ENCODE measurements around the gene ABLIM3.
A peak's percentile ranks its signal among the peaks of the same experiment; 100 is the strongest.
"Not testable (repeated sequence)": the region's sequence is repeated elsewhere in the genome, so short reads cannot be mapped to it uniquely, and the experiment has no call there.

ABLIM3 gene

DNA sequence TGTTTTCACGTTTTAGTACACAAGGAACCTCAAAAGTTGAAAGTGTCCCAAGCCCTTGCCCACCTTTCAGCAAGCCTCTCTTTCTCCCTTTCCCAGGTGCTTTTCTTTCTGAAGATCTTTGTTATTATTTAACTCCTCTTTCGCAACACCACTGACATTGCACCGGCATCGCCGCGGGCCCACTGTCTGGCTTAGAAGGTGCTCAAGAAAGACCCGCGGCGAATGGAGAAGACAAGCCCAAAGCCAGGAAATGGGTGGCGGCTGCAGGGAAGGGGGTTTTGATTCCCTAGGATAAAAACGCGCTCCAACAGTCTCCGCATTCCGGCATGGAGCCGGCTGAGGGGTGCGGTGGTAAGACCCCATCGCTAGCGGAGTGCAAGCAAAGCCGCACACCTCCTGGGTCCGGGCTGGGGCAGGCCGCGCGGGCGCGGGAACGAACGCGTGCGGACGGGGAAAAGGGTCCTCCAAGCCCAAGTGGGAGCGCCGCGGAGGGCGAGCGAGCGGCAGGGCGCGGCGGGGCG is 130.0 kb downstream of the ABLIM3 start:
- Histone ChIP-seq H3K27ac (ENCODE audit: low read depth, low read length) (peak overlapping the region; percentile 58), H3K36me3 (ENCODE audit: control insufficient read depth in 5 of 5, insufficient read depth in 5 of 5, low read length in 5 of 5) (peaks cover 0 to 6% (median 0%) of the 10 kb centered on the region in 5 donors), H3K9me3 (ENCODE audit: control insufficient read depth in 5 of 5, low read length in 5 of 5) (peaks cover 3 to 17% (median 12%) of the 10 kb centered on the region in 5 donors), H3K27me3 (ENCODE audit: control insufficient read depth in 5 of 5, insufficient read depth in 4 of 5, low read length in 5 of 5) (no peaks in the 10 kb centered on the region), H3K4me3 (ENCODE audit: low read depth in 1 of 5, low read length in 5 of 5) (peak overlapping the region; percentile 56 to 86 (median 78)), H3K9ac (ENCODE audit: low read length in 5 of 5) (peak overlapping the region in 1 of 5 donors; percentile 12), H3K4me1 (ENCODE audit: control insufficient read depth in 5 of 5, insufficient read depth in 5 of 5, low read length in 5 of 5) (peaks cover 0 to 29% (median 26%) of the 10 kb centered on the region in 5 donors)

DNA sequence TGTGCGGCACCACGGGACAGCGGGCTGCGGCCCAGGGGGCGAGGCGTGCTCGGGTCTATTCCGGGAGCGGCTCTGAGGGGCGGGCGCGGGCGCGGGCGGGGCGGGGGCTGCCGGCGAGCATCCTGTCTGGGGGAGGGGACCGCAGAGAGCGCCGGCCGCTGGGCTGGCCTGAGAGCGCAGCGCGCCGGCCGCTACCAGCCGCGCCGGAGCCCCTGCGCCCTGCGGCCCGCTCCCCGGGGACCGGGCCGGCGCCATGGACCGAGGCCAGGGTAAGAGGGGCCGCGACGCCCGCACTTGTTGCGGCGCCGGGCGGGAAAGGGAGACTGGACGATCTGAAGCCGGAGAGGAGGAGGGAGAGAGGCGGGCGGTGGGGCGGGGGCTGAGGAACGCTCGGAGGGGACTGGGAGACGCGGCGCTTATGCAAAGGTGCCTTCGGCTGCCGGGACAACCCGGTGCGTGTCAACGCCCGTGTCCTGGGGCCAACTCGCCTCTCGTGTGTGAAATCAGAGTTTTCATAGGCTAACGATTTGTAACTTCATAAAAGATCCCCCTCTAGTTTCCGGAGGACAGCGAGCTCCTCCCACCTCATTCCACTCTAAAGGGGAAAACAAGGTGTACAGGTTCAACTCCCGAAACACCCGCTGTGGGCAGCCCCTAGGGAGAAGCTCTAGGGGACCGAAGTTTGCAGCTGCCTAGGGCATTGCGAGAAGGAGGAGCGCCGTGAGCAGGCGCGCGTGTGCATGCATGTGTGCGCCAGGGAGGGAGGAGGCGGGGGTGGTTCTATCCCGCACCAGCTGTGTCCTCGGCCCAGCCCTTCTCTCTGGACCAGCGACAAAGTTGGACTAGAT is 130.6 kb downstream of the ABLIM3 start, which contains the start of gene AFAP1L1:
AFAP1L1 (plus strand) TSS at position 144 of the 848 bp plus-strand sequence; CDS start at position 254, 110 bp downstream.
- no peaks in the 10 kb centered on the region for H3K27me3 ChIP-seq (ENCODE audit: control insufficient read depth in 5 of 5, insufficient read depth in 4 of 5, low read length in 5 of 5)
- peaks cover 0 to 30% (median 27%) of the 10 kb centered on the region in 5 donors for H3K4me1 ChIP-seq (ENCODE audit: control insufficient read depth in 5 of 5, insufficient read depth in 5 of 5, low read length in 5 of 5)
- H3K9me3 ChIP-seq (ENCODE audit: control insufficient read depth in 5 of 5, low read length in 5 of 5) = peaks cover 3 to 17% (median 12%) of the 10 kb centered on the region in 5 donors
- peak within 1 kb of the TSS in 4 of 5 donors; percentile 60 to 64 (median 62) for H3K9ac ChIP-seq (ENCODE audit: low read length in 5 of 5)
- H3K27ac ChIP-seq (ENCODE audit: low read depth, low read length) = peak within 1 kb of the TSS; percentile 74
- H3K36me3 ChIP-seq (ENCODE audit: control insufficient read depth in 5 of 5, insufficient read depth in 5 of 5, low read length in 5 of 5) = peaks cover 0 to 6% (median 0%) of the 10 kb centered on the region in 5 donors
- H3K4me3 ChIP-seq (ENCODE audit: low read depth in 1 of 5, low read length in 5 of 5) = peak within 1 kb of the TSS; percentile 77 to 86 (median 81)

DNA sequence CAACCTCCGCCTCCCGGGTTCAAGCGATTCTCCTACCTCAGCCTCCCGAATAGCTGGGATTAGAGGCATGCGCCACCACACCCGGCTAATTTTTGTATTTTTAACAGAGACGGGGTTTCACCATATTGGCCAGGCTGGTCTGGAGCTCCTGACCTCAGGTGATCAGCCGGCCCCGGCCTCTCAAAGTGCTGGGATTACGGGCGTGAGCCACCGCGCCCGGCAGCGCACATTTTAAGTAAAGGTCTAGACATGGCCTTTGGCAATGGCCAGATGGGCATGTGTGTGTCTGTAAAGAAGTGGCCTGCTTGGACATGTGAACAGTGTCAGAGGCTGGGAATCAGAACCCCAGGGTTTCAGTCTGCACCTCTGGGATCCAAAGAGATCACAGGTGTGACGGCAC is 131.5 kb downstream of the ABLIM3 start:
- not testable (repeated sequence) for H3K27me3 ChIP-seq (ENCODE audit: control insufficient read depth in 5 of 5, insufficient read depth in 4 of 5, low read length in 5 of 5); H3K36me3 ChIP-seq (ENCODE audit: control insufficient read depth in 5 of 5, insufficient read depth in 5 of 5, low read length in 5 of 5)
- H3K4me1 ChIP-seq (ENCODE audit: control insufficient read depth in 5 of 5, insufficient read depth in 5 of 5, low read length in 5 of 5) = peaks cover 0 to 38% (median 32%) of the 10 kb centered on the region in 5 donors
- peak overlapping the region; percentile 74 for H3K27ac ChIP-seq (ENCODE audit: low read depth, low read length)
- H3K9ac ChIP-seq (ENCODE audit: low read length in 5 of 5) = peak overlapping the region in 4 of 5 donors; percentile 21 to 64 (median 62)
- peak overlapping the region; percentile 77 to 86 (median 81) for H3K4me3 ChIP-seq (ENCODE audit: low read depth in 1 of 5, low read length in 5 of 5)
- peaks cover 3 to 15% (median 9%) of the 10 kb centered on the region in 5 donors for H3K9me3 ChIP-seq (ENCODE audit: control insufficient read depth in 5 of 5, low read length in 5 of 5)

DNA sequence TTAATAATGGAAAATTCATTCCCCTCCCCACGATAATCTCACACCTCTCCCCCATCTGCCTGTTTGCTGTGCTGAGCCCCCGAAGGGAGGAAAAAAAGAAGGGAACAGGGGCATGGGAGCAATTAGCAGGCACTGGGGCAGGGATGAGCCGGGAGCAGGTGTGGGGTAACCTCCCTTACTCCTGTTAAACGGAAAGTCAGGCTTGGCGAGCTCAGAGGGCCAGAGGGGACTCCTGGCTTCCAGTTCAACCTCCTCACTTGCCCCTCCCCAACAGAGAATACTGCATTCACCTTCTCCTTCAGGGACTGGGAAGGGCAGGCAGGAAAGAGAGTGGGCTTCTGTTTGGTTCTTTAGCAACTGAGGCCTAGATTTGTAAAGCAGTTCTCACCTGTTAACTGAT is 131.9 kb downstream of the ABLIM3 start:
- peak overlapping the region; percentile 74 for H3K27ac ChIP-seq (ENCODE audit: low read depth, low read length)
- peaks cover 2 to 42% (median 36%) of the 10 kb centered on the region in 5 donors for H3K4me1 ChIP-seq (ENCODE audit: control insufficient read depth in 5 of 5, insufficient read depth in 5 of 5, low read length in 5 of 5)
- no peaks in the 10 kb centered on the region for H3K27me3 ChIP-seq (ENCODE audit: control insufficient read depth in 5 of 5, insufficient read depth in 4 of 5, low read length in 5 of 5)
- H3K9me3 ChIP-seq (ENCODE audit: control insufficient read depth in 5 of 5, low read length in 5 of 5) = peaks cover 3 to 10% (median 4%) of the 10 kb centered on the region in 5 donors
- peak overlapping the region; percentile 46 to 86 (median 78) for H3K4me3 ChIP-seq (ENCODE audit: low read depth in 1 of 5, low read length in 5 of 5)
- H3K36me3 ChIP-seq (ENCODE audit: control insufficient read depth in 5 of 5, insufficient read depth in 5 of 5, low read length in 5 of 5) = peaks cover 0 to 8% (median 0%) of the 10 kb centered on the region in 5 donors
- H3K9ac ChIP-seq (ENCODE audit: low read length in 5 of 5) = peak overlapping the region; percentile 16 to 64 (median 43)

DNA sequence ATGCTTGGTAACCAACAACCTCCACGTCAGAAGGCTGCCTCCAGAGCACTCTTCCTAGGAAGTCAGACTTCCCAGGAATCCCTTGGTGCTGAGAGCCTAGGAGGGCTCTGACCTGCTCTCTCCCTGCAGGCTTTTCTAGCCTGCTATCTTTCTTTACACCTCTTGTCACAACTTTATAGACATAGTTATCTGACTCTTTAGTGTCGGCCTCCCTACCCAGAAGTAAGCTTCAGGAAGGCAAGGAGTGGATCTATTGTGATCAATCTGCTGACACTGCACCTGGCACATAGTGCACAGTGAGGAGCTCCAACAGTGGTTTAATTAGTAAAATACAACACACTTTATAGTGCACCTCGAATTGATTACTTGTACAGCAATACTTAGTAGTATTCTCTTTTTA is 132.7 kb downstream of the ABLIM3 start:
- peaks cover 2 to 49% (median 44%) of the 10 kb centered on the region in 5 donors for H3K4me1 ChIP-seq (ENCODE audit: control insufficient read depth in 5 of 5, insufficient read depth in 5 of 5, low read length in 5 of 5)
- H3K4me3 ChIP-seq (ENCODE audit: low read depth in 1 of 5, low read length in 5 of 5) = peak overlapping the region in 1 of 5 donors; percentile 77
- peaks cover 0 to 3% (median 0%) of the 10 kb centered on the region in 5 donors for H3K9me3 ChIP-seq (ENCODE audit: control insufficient read depth in 5 of 5, low read length in 5 of 5)
- H3K36me3 ChIP-seq (ENCODE audit: control insufficient read depth in 5 of 5, insufficient read depth in 5 of 5, low read length in 5 of 5) = peaks cover 0 to 8% (median 0%) of the 10 kb centered on the region in 5 donors
- H3K27me3 ChIP-seq (ENCODE audit: control insufficient read depth in 5 of 5, insufficient read depth in 4 of 5, low read length in 5 of 5) = no peaks in the 10 kb centered on the region
- H3K27ac ChIP-seq (ENCODE audit: low read depth, low read length) = peak overlapping the region; percentile 74
- no peak overlapping the region for H3K9ac ChIP-seq (ENCODE audit: low read length in 5 of 5)

DNA sequence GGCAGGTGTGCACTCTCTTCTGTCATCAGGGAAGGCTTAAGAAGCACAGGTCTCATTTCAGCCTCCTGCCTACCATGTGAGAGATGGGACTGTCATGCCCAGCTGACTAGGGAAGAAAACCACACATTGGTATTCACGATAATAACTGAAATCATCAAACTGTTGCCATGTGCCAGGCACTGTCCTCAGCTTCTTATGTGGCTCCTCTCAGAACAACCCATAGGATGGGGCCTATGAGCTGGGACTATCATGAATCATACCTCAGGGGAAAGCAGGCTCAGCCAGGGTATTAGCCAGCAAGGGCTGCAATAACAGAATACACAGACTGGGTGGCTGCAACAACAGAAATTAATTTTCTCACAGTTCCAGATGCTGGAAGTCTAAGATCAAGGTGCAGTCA is 133.6 kb downstream of the ABLIM3 start:
- H3K4me3 ChIP-seq (ENCODE audit: low read depth in 1 of 5, low read length in 5 of 5) = no peak overlapping the region
- no peaks in the 10 kb centered on the region for H3K9me3 ChIP-seq (ENCODE audit: control insufficient read depth in 5 of 5, low read length in 5 of 5)
- peaks cover 0 to 8% (median 0%) of the 10 kb centered on the region in 5 donors for H3K36me3 ChIP-seq (ENCODE audit: control insufficient read depth in 5 of 5, insufficient read depth in 5 of 5, low read length in 5 of 5)
- H3K9ac ChIP-seq (ENCODE audit: low read length in 5 of 5) = no peak overlapping the region
- no peaks in the 10 kb centered on the region for H3K27me3 ChIP-seq (ENCODE audit: control insufficient read depth in 5 of 5, insufficient read depth in 4 of 5, low read length in 5 of 5)
- peaks cover 2 to 59% (median 53%) of the 10 kb centered on the region in 5 donors for H3K4me1 ChIP-seq (ENCODE audit: control insufficient read depth in 5 of 5, insufficient read depth in 5 of 5, low read length in 5 of 5)
- H3K27ac ChIP-seq (ENCODE audit: low read depth, low read length) = no peak overlapping the region

DNA sequence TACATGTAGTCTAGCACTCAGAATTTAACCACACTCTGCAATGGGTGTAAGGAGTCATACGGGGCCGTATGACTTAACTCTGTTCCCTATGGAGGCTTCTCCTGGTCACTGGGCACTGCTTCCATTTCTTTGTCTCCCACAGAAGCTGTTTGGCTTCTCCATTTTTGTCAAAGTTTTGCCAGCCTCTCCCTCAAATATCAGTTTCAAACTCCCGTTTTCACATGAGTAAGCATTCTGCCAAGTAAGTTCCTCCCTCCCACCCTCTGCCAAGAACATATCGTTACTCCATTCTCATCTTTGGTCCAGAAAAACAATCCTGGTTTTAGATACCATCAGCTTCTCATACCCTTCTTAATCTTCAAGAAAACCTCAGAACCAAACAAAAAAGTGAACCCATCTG is 136.5 kb downstream of the ABLIM3 start:
- peaks cover 0 to 8% (median 0%) of the 10 kb centered on the region in 5 donors for H3K36me3 ChIP-seq (ENCODE audit: control insufficient read depth in 5 of 5, insufficient read depth in 5 of 5, low read length in 5 of 5)
- no peak overlapping the region for H3K4me3 ChIP-seq (ENCODE audit: low read depth in 1 of 5, low read length in 5 of 5)
- no peak overlapping the region for H3K27ac ChIP-seq (ENCODE audit: low read depth, low read length)
- peaks cover 4 to 75% (median 52%) of the 10 kb centered on the region in 5 donors for H3K4me1 ChIP-seq (ENCODE audit: control insufficient read depth in 5 of 5, insufficient read depth in 5 of 5, low read length in 5 of 5)
- H3K9me3 ChIP-seq (ENCODE audit: control insufficient read depth in 5 of 5, low read length in 5 of 5) = no peaks in the 10 kb centered on the region
- no peak overlapping the region for H3K9ac ChIP-seq (ENCODE audit: low read length in 5 of 5)
- H3K27me3 ChIP-seq (ENCODE audit: control insufficient read depth in 5 of 5, insufficient read depth in 4 of 5, low read length in 5 of 5) = no peaks in the 10 kb centered on the region

DNA sequence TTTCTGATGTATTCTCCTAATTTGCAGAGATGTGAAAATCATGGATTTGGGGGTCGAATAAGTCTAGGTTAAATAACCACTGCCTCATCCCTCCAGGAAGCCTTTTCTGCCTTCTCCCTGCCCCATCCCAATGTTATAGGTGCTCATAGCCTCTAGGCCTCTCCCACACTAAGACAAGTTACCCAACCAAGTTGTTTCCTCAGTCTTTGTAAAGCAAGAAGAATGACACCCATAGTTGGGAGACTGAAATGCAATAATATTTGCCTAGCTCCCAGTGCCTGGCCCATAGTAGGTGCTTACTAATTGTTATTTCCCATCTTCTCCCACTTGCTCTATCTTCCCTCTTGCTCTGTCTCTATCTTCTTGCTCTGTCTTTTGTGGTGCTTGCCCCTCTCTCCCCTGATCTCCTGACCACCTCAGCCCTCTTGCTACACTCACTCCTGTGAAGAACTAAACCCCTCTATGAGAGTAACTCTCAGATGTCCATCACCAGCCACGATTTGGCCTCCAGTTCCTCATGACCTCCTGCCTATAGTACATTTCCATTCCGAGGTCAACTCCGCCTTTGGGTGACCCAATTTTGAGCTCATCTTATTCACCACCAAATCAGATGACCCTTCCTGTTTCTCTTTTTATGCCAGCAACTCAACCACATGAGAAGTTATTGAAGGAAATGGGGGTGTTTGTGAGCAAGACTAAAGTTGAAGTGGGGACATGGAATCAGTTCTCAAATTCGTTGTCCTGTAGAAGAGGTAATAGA is 137.3 kb downstream of the ABLIM3 start:
- Histone ChIP-seq H3K4me3 (ENCODE audit: low read depth in 1 of 5, low read length in 5 of 5) (no peak overlapping the region), H3K27me3 (ENCODE audit: control insufficient read depth in 5 of 5, insufficient read depth in 4 of 5, low read length in 5 of 5) (no peaks in the 10 kb centered on the region), H3K9me3 (ENCODE audit: control insufficient read depth in 5 of 5, low read length in 5 of 5) (no peaks in the 10 kb centered on the region), H3K9ac (ENCODE audit: low read length in 5 of 5) (no peak overlapping the region), H3K4me1 (ENCODE audit: control insufficient read depth in 5 of 5, insufficient read depth in 5 of 5, low read length in 5 of 5) (peaks cover 5 to 73% (median 50%) of the 10 kb centered on the region in 5 donors), H3K36me3 (ENCODE audit: control insufficient read depth in 5 of 5, insufficient read depth in 5 of 5, low read length in 5 of 5) (peaks cover 0 to 8% (median 0%) of the 10 kb centered on the region in 5 donors), H3K27ac (ENCODE audit: low read depth, low read length) (no peak overlapping the region)

DNA sequence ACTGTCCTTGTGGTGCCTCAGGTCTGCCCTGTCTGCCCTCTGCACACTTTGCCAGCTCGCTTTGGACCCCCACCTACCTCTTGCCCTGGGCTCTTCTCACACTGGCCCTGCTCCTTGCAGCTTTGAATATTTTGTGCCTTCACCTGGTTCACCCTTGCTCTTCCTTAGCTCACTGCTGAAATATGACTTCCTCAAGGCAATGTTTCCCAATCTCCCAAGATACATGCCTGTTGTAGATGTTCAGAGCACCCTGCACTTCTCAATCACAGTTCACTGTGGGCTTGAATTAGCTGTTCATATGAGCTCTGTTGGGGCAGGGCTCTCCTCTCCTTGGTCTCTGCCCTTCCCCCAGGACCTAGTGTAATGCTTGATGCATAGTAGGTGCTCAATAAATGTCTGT is 138.4 kb downstream of the ABLIM3 start:
- Histone ChIP-seq H3K4me3 (ENCODE audit: low read depth in 1 of 5, low read length in 5 of 5) (no peak overlapping the region), H3K27ac (ENCODE audit: low read depth, low read length) (no peak overlapping the region), H3K4me1 (ENCODE audit: control insufficient read depth in 5 of 5, insufficient read depth in 5 of 5, low read length in 5 of 5) (peaks cover 5 to 76% (median 56%) of the 10 kb centered on the region in 5 donors), H3K36me3 (ENCODE audit: control insufficient read depth in 5 of 5, insufficient read depth in 5 of 5, low read length in 5 of 5) (peaks cover 0 to 8% (median 0%) of the 10 kb centered on the region in 5 donors), H3K9me3 (ENCODE audit: control insufficient read depth in 5 of 5, low read length in 5 of 5) (no peaks in the 10 kb centered on the region), H3K9ac (ENCODE audit: low read length in 5 of 5) (no peak overlapping the region), H3K27me3 (ENCODE audit: control insufficient read depth in 5 of 5, insufficient read depth in 4 of 5, low read length in 5 of 5) (no peaks in the 10 kb centered on the region)
